ENCODE measurements around the gene KSR1. TPM values are rescaled to one million over a fixed set of nuclear protein-coding genes. Genes with fewer than 3 reads are reported as not detected.

KSR1 gene
- total and polyA plus RNA-seq, 2 donors (not counting 1 experiment from before 2014, with no cell fraction given), result 5.3 to 10.1 TPM

DNA sequence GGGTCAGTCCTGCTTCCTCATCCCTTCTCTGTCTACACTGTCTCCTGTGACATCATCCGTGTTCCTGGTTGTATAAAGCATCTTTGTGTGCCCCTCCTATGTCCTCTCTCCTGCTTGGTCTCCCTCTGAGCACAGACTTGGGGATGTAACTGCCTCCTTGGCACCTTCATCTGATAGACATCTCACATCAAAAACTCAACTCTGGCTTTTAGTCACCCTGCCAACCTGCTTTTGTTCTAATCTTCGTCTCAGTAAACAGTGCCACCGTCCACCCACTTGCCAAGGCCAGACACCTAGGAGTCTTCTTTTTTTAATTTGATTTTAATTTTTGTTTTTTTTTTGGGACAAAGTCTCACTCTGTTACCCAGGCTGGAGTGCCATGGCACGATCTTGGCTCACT is 16.9 kb upstream of the KSR1 start:
- Histone ChIP-seq H3K27me3 (ENCODE audit: control insufficient read depth, insufficient read depth, low read length) (no peaks in the 10 kb centered on the region), H3K4me3 (replicated peaks in 1 of 4; ENCODE audit: control extremely low read depth in 1 of 4, insufficient read depth in 1 of 4, low read depth in 3 of 4, low read length in 4 of 4) (no peak overlapping the region), H3K79me2 (ENCODE audit: control insufficient read depth, insufficient read depth, low read length) (no peaks in the 10 kb centered on the region), H4K20me1 (ENCODE audit: control insufficient read depth, extremely low read depth, insufficient read depth, low read length) (no peaks in the 10 kb centered on the region), H3K9ac (ENCODE audit: insufficient read depth, low read length) (no peak overlapping the region), H3K4me1 (ENCODE audit: control insufficient read depth, extremely low read depth, insufficient read depth, low read length) (no peaks in the 10 kb centered on the region), H2AFZ (ENCODE audit: low read length) (no peak overlapping the region), H3K36me3 (ENCODE audit: control insufficient read depth, insufficient read depth, low read length) (no peaks in the 10 kb centered on the region), H3K27ac (ENCODE audit: insufficient read depth, low read length) (no peak overlapping the region), H3K9me3 (ENCODE audit: control insufficient read depth, insufficient read depth, low read depth, low read length) (no peaks in the 10 kb centered on the region), H3K4me2 (ENCODE audit: extremely low read depth, insufficient read depth, low read length) (no peak overlapping the region)
- DNase-seq (ENCODE audit: low read depth in 2 of 2), result no peak
- no peak for TF ChIP-seq EZH2 (IDR thresholded peaks at IDR 0.05; ENCODE audit: low read length, missing control alignments)
- TF ChIP-seq, protein P1, sequence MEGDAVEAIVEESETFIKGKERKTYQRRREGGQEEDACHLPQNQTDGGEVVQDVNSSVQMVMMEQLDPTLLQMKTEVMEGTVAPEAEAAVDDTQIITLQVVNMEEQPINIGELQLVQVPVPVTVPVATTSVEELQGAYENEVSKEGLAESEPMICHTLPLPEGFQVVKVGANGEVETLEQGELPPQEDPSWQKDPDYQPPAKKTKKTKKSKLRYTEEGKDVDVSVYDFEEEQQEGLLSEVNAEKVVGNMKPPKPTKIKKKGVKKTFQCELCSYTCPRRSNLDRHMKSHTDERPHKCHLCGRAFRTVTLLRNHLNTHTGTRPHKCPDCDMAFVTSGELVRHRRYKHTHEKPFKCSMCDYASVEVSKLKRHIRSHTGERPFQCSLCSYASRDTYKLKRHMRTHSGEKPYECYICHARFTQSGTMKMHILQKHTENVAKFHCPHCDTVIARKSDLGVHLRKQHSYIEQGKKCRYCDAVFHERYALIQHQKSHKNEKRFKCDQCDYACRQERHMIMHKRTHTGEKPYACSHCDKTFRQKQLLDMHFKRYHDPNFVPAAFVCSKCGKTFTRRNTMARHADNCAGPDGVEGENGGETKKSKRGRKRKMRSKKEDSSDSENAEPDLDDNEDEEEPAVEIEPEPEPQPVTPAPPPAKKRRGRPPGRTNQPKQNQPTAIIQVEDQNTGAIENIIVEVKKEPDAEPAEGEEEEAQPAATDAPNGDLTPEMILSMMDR (conservative IDR thresholded peaks at IDR 0.05 in 1 of 2, IDR thresholded peaks at IDR 0.05 in 1 of 2; ENCODE audit: low read depth in 1 of 2, low read length in 2 of 2), result no peak

DNA sequence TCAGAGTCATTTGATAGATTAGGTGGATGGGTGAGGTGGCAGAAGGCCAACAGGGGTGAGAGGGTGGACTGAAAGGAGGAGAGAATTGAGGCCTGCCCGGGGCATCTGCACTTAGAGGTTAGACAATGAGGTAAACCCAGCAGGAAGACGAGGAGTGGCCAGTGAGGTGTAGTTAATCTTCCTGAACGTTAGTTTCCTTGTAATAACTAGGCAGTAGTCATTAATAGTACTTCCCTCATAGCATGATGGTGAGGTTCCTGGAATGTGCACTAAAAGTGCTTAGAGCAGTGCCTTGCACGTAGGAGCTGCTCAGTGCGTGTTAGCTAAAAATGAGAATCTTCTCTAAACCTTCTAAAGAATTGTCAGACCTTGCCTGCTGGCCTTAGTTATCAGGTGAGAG is 13.5 kb upstream of the KSR1 start:
- Histone ChIP-seq H3K4me2 (ENCODE audit: extremely low read depth, insufficient read depth, low read length) (no peak overlapping the region), H4K20me1 (ENCODE audit: control insufficient read depth, extremely low read depth, insufficient read depth, low read length) (no peaks in the 10 kb centered on the region), H3K9me3 (ENCODE audit: control insufficient read depth, insufficient read depth, low read depth, low read length) (no peaks in the 10 kb centered on the region), H3K27me3 (ENCODE audit: control insufficient read depth, insufficient read depth, low read length) (no peaks in the 10 kb centered on the region), H3K9ac (ENCODE audit: insufficient read depth, low read length) (no peak overlapping the region), H3K4me3 (replicated peaks in 1 of 4; ENCODE audit: control extremely low read depth in 1 of 4, insufficient read depth in 1 of 4, low read depth in 3 of 4, low read length in 4 of 4) (no peak overlapping the region), H3K4me1 (ENCODE audit: control insufficient read depth, extremely low read depth, insufficient read depth, low read length) (peaks cover 9% of the 10 kb centered on the region), H3K36me3 (ENCODE audit: control insufficient read depth, insufficient read depth, low read length) (no peaks in the 10 kb centered on the region), H3K27ac (ENCODE audit: insufficient read depth, low read length) (no peak overlapping the region), H2AFZ (ENCODE audit: low read length) (no peak overlapping the region), H3K79me2 (ENCODE audit: control insufficient read depth, insufficient read depth, low read length) (no peaks in the 10 kb centered on the region)
- DNase-seq (ENCODE audit: low read depth in 2 of 2), result peak in 1 of 2 donors; percentile 51
- TF ChIP-seq, protein P1 (conservative IDR thresholded peaks at IDR 0.05 in 1 of 2, IDR thresholded peaks at IDR 0.05 in 1 of 2; ENCODE audit: low read depth in 1 of 2, low read length in 2 of 2), result no peak
- TF ChIP-seq EZH2 (IDR thresholded peaks at IDR 0.05; ENCODE audit: low read length, missing control alignments), result no peak

DNA sequence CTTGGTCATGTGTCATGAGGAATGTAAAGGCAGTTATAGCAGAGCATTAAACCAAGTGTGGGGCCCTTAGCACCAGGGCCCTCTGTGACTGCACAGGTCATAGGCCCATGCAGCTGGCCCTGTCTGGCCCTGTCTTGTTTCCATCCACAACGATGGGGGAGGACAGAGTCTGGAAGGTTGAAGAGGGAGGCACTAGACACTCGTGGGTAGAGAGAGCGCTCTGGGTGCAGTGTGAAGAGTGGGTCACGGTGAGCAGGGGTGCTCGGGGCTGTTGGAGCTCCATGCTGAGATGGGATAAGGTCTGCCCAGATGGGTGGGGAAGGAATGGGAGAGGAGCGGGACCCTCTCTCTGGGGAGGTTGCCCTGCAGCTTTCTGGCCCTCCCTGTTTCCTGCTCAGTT is 12.8 kb upstream of the KSR1 start:
- Histone ChIP-seq H3K4me2 (ENCODE audit: extremely low read depth, insufficient read depth, low read length) (no peak overlapping the region), H3K4me3 (replicated peaks in 1 of 4; ENCODE audit: control extremely low read depth in 1 of 4, insufficient read depth in 1 of 4, low read depth in 3 of 4, low read length in 4 of 4) (no peak overlapping the region), H3K36me3 (ENCODE audit: control insufficient read depth, insufficient read depth, low read length) (no peaks in the 10 kb centered on the region), H3K9ac (ENCODE audit: insufficient read depth, low read length) (no peak overlapping the region), H3K9me3 (ENCODE audit: control insufficient read depth, insufficient read depth, low read depth, low read length) (no peaks in the 10 kb centered on the region), H3K27ac (ENCODE audit: insufficient read depth, low read length) (no peak overlapping the region), H4K20me1 (ENCODE audit: control insufficient read depth, extremely low read depth, insufficient read depth, low read length) (no peaks in the 10 kb centered on the region), H2AFZ (ENCODE audit: low read length) (no peak overlapping the region), H3K79me2 (ENCODE audit: control insufficient read depth, insufficient read depth, low read length) (no peaks in the 10 kb centered on the region), H3K4me1 (ENCODE audit: control insufficient read depth, extremely low read depth, insufficient read depth, low read length) (peaks cover 9% of the 10 kb centered on the region), H3K27me3 (ENCODE audit: control insufficient read depth, insufficient read depth, low read length) (no peaks in the 10 kb centered on the region)
- no peak for TF ChIP-seq EZH2 (IDR thresholded peaks at IDR 0.05; ENCODE audit: low read length, missing control alignments)
- TF ChIP-seq, protein P1 (conservative IDR thresholded peaks at IDR 0.05 in 1 of 2, IDR thresholded peaks at IDR 0.05 in 1 of 2; ENCODE audit: low read depth in 1 of 2, low read length in 2 of 2), result no peak
- no peak for DNase-seq (ENCODE audit: low read depth in 2 of 2)
